Dedifferentiated amniotic fluid mesenchymal stem cell (primary cell): ENCODE results near the gene KCNS1.
"Not testable (repeated sequence)": the region's sequence is repeated elsewhere in the genome, so short reads cannot be mapped to it uniquely, and the experiment has no call there.

ENCODE experiments used
- DNase-seq: peaks from one replicate; pipeline ENCODE4 v3.0.0-alpha.2; 2016; ENCODE audit errors: extremely low spot score

KCNS1 gene, protein sequence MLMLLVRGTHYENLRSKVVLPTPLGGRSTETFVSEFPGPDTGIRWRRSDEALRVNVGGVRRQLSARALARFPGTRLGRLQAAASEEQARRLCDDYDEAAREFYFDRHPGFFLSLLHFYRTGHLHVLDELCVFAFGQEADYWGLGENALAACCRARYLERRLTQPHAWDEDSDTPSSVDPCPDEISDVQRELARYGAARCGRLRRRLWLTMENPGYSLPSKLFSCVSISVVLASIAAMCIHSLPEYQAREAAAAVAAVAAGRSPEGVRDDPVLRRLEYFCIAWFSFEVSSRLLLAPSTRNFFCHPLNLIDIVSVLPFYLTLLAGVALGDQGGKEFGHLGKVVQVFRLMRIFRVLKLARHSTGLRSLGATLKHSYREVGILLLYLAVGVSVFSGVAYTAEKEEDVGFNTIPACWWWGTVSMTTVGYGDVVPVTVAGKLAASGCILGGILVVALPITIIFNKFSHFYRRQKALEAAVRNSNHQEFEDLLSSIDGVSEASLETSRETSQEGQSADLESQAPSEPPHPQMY

GRCh38 chr20:45100563-45101245 lies at the start of gene KCNS1:
TSS of gene KCNS1 (minus strand) at chr20:45101127. CDS start at chr20:45099236, 1,891 bp downstream.
- no peak for DNase-seq

DNA sequence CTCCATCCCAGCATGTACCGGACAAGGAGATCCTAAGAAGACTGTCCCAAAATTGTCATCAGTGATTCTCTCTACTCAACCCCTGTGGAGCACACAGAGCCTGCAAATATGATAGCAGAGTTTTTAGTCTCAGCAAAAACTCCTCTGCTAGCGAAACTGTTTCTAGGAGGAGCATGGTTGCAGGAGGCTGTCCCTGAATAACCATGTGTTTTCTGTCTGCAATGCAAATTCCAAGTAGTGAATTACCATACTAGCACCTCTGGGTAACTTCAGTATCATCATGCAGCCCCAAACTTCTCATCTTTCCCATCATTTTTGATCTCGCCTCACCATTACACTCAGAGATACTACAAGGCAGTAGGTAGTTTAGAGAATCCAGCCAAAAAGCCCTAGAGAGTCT lies 48.1 kb upstream of the KCNS1 start:
- DNase-seq: no peak

DNA sequence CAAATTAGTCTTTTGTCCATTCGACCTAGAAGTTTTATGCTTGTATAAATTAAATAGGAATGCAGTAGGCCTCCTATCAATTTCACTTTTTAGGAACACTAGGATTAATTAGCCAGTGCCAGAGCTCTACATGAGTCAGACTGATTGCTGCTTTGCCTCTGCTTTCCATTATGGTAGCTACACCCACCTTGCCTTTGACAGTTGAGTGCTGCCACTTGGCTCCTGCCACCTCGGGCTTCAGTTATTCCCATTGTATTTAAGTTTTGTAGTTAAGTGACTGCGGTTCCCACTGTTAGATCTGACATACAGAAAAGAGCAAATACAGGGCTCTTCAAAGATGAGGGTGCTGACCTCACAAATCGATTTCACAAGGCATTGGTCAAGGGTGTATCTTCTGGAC lies 39.9 kb upstream of the KCNS1 start:
- no peak for DNase-seq

- DNase-seq: not testable (repeated sequence)
Observed at GRCh38 chr20:45139733-45140375, 38.9 kb upstream of the KCNS1 start.

DNA sequence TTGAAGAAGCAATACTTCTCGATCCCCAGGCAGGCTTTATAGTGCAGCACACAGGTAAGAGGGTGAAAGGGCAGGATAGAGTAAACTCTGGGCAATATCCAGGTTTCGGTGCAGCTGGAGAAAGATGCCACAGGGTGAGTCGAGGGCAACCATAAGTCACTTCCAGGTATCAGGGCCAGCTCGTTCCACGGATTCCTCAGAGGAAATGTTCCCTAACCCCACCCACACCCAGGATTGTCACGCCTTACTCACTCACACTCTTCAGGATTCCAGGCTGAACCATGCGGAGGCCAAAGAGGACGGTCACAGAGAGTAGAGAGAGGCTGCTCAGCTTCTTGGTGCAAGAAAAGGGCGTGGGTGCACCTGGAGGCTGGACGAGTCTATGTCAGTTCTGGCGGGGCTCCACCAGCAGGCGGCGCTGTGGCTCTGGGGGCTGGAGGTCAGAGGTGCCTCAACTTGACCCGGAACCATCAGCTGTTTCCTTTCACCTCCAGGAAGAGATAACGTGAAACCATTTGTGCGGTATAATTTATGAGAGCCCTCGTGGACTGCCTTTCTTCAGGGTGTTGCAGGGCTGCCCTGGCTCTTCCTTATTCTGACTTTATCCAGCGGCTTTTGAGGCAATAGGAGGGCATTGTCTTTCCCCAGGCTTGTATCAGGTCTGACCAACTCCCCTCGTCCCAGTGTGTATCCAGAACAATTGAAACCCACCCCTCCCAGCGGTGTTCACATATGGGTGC lies 37.8 kb upstream of the KCNS1 start:
- DNase-seq: no peak

DNA sequence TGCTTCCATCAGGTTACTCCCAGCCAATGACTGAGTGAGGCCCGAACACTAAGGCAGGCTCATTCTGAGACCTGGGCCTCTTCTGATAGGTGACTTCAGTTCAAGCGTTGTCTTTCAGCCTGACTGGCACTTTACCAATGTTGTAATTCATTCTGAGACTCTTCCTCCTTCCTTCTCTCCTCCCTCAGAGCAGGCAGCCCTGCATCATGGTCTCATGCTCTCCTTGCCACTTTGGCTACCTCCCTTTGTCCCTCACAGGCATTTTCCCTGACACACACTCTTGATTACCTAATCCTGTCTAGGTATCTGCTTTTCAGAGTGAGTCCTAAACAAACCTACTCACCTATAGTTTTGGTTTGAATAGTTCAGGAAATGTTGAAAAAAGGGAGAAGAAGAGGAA lies 36.0 kb upstream of the KCNS1 start:
- no peak for DNase-seq

GRCh38 chr20:45128099-45128498 lies 27.2 kb upstream of the KCNS1 start:
- DNase-seq: no peak

DNA sequence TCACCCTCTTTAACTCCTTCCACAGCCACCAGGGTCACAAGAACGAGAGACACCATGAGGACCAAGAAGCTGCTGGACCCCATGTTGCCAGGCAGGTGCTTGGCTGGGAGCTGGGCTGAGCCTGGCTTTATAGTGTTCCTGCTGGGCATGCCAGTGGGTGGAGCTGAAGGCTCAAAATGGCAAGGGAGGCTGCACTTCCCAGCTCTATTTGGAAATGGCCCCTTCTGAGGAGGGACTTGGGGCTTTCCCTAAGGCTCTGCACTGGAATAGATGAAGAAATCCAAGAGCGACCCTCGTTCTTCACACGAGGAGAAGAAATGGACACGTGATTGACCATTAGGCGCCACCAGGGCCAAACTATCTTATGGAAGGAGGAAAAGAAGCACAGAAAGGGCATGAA lies 23.4 kb upstream of the KCNS1 start, which contains the start of gene WFDC12:
Gene WFDC12, minus strand, starts transcription at position 101 of the 400 bp plus-strand sequence. Its CDS starts 18 bp downstream, at position 83.
- DNase-seq: no peak

- DNase-seq: no peak
Observed at GRCh38 chr20:45121388-45121787, 20.5 kb upstream of the KCNS1 start.

- DNase-seq: no peak
Observed at GRCh38 chr20:45119556-45120266, 18.8 kb upstream of the KCNS1 start.

- no peak for DNase-seq
Observed at GRCh38 chr20:45118028-45118427, 17.1 kb upstream of the KCNS1 start.

GRCh38 chr20:45117581-45117980 lies 16.7 kb upstream of the KCNS1 start:
- no peak for DNase-seq

DNA sequence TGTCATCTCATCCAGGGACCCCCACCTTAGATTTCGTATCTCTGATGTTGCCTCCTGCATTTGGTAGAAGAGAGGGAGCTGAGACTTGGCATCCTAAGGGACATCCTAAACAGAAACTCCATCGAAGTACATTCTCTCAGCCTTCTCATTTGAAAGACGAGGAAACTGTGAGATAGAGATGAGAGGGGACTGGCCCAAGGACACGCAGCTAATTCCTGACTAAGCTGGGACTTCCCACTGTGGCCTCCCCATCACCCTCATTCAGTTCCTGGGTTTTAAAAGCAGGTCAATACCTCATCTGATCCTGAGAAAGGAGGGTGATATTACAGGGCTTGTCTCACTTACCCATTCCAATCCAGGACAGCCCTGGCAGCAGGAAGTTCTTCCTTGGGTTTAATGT lies 14.9 kb upstream of the KCNS1 start:
- no peak for DNase-seq

DNA sequence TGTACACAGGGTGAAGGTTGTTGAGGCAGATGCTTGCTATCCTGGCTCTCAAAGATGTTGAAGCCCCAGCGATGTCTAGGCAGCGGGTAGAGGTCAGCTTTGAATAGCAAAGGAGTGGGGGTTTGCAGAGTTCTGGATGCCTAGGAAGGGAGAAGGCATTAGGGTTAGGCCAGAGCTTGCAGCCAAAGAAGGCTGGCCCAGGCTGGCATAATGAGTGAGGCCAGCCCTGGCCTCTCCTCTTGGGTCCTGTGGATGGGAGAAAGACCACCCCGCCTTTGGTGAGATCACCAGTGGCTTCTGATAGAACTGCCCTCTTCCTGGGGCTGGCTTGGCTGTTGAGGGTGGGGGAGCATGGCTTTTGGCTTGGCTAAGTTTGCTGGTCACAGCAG lies 14.5 kb upstream of the KCNS1 start:
- DNase-seq: no peak

- no peak for DNase-seq
Observed at GRCh38 chr20:45114465-45115385, 13.8 kb upstream of the KCNS1 start, which contains the start of gene WFDC5. TSS of gene WFDC5 (minus strand) at chr20:45115174. CDS start at chr20:45115083, 91 bp downstream.

GRCh38 chr20:45113865-45114264 lies 12.9 kb upstream of the KCNS1 start:
- DNase-seq: no peak

DNA sequence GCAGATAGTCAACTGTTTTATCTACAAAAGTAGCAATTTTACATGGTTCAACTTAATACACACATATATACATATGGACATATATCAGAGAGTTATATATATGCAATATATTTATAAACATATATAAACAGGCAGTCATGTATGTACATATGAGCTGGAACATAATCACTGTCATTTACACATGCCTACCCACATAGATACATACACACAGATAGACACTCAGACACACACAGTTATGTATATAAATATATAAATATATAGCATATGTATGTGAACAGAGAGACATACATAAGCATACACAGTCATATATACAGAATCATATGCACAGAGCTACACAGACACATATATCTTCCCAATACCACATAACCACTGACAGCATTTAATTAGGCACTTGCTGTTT lies 11.8 kb upstream of the KCNS1 start:
- DNase-seq: no peak

- DNase-seq: no peak
Observed at GRCh38 chr20:45111799-45112471, 11.0 kb upstream of the KCNS1 start.

DNA sequence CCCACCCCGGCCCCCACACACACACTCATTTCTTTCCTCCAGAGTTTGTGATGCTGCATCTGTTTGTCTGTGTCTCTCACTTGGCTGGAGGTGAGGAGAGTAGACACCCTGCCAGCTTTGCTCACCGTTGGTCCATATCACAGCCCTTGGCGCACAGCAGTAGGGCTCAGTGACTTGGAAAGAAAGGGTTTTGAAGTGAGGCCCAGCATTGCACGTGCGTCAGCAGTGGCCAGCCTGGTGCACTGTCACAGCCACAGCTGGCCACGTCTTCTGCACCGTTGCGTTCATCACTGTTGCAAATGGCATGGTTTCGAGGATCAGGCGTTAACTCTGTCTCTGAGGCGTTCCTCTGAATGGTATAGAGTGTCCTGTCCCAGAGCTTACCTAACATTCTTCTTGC lies 10.4 kb upstream of the KCNS1 start:
- DNase-seq: no peak
